HG03097 (cell line): ENCODE results near the gene ABI2.
"Not testable (repeated sequence)": the region's sequence is repeated elsewhere in the genome, so short reads cannot be mapped to it uniquely, and the experiment has no call there.

Source experiments
- ATAC-seq: cut with Tn5 transposase; IDR thresholded peaks from one replicate; pipeline ENCODE4 v1.9.1; 2021; ENCODE audit not compliant: unreplicated experiment, low FRiP score

The ABI2 gene

GRCh38 chr2:203413796-203414195, 85.6 kb downstream of the ABI2 start:
- no peak for ATAC-seq

GRCh38 chr2:203418271-203418670, 90.1 kb downstream of the ABI2 start:
- ATAC-seq = no peak

- ATAC-seq = no peak
Observed at GRCh38 chr2:203427061-203427460, 98.9 kb downstream of the ABI2 start.

- ATAC-seq = not testable (repeated sequence)
Observed at GRCh38 chr2:203429643-203430042, 101.4 kb downstream of the ABI2 start.

GRCh38 chr2:203431391-203432185, 103.4 kb downstream of the ABI2 start:
- ATAC-seq = no peak

GRCh38 chr2:203432811-203433210, 104.6 kb downstream of the ABI2 start:
- ATAC-seq = no peak

- ATAC-seq = no peak
Observed at GRCh38 chr2:203436496-203436895, 108.3 kb downstream of the ABI2 start.

- ATAC-seq = no peak
Observed at GRCh38 chr2:203437511-203437910, 109.3 kb downstream of the ABI2 start.

- no peak for ATAC-seq
Observed at GRCh38 chr2:203438528-203438927, 110.3 kb downstream of the ABI2 start.

- ATAC-seq = no peak
Observed at GRCh38 chr2:203440671-203441070, 112.5 kb downstream of the ABI2 start.

GRCh38 chr2:203441463-203441862, 113.3 kb downstream of the ABI2 start:
- ATAC-seq = no peak

GRCh38 chr2:203442463-203442862, 114.3 kb downstream of the ABI2 start:
- no peak for ATAC-seq

GRCh38 chr2:203444738-203445137, 116.5 kb downstream of the ABI2 start:
- no peak for ATAC-seq

- no peak for ATAC-seq
Observed at GRCh38 chr2:203446071-203446481, 117.9 kb downstream of the ABI2 start.

GRCh38 chr2:203446780-203447179, 118.6 kb downstream of the ABI2 start:
- ATAC-seq = no peak

- no peak for ATAC-seq
Observed at GRCh38 chr2:203450561-203450960, 122.4 kb downstream of the ABI2 start.

- no peak for ATAC-seq
Observed at GRCh38 chr2:203451011-203451410, 122.8 kb downstream of the ABI2 start.

- no peak for ATAC-seq
Observed at GRCh38 chr2:203451689-203452088, 123.5 kb downstream of the ABI2 start.

- no peak for ATAC-seq
Observed at GRCh38 chr2:203453858-203454451, 125.8 kb downstream of the ABI2 start.

- no peak for ATAC-seq
Observed at GRCh38 chr2:203455209-203455608, 127.0 kb downstream of the ABI2 start.

- no peak for ATAC-seq
Observed at GRCh38 chr2:203461746-203462145, 133.6 kb downstream of the ABI2 start.

- ATAC-seq = no peak
Observed at GRCh38 chr2:203462308-203462707, 134.1 kb downstream of the ABI2 start.
